Ovary (tissue), 9 donors: ENCODE measurements around the gene DACH1. TPM values are rescaled to one million over a fixed set of nuclear protein-coding genes. Genes with fewer than 3 reads are reported as not detected.

Experiments used
- DNase-seq, 5 donors: peaks; one replicate each; pipeline ENCODE4 v3.0.0-alpha.2; 2019 to 2020
- H3K27ac ChIP-seq, 2 donors: fragments of 200-600 bp; one replicate each; pipeline versions ENCODE4 v1.5.1 to v1.8.0; 2019 to 2022
- H3K27me3 ChIP-seq: fragments of 200-600 bp; one replicate; pipeline ENCODE4 v1.8.0; 2022
- H3K36me3 ChIP-seq: fragments of 200-600 bp; sonication (generic); one replicate; pipeline ENCODE4 v1.5.1; 2019
- H3K4me1 ChIP-seq: one replicate; pipeline ENCODE4 v1.8.1; 2013; ENCODE audit warnings: mild to moderate bottlenecking, moderate library complexity; ENCODE audit not compliant: insufficient read depth
- H3K4me3 ChIP-seq: fragments of 200-600 bp; sonication (generic); one replicate; pipeline ENCODE4 v1.5.1; 2017
- H3K9me3 ChIP-seq, 2 donors: fragments of 200-600 bp in 1 of 2; sonication (generic) in 1 of 2; one replicate each; pipeline versions ENCODE4 v1.5.1 to v1.8.1; 2013 to 2019; ENCODE audit warnings: mild to moderate bottlenecking in 1 of 2, moderate library complexity in 1 of 2
- EP300 ChIP-seq: sonication (generic); formaldehyde crosslinking; IDR thresholded peaks from one replicate; pipeline ENCODE4 v1.6.1; 2017; ENCODE audit warnings: antibody characterized with exemption
- POLR2A ChIP-seq: fragments of 450-650 bp; IDR thresholded peaks from one replicate; pipeline ENCODE4 v1.6.1; 2017; ENCODE audit warnings: antibody characterized with exemption, mild to moderate bottlenecking, moderate library complexity
- WGBS, 3 donors: extraction: QIAGEN DNeasy Blood & Tissue Kit in 1 of 3; methylation state at CpG; one replicate each; pipeline versions ENCODE4 v1.1.5 to v1.1.7; 2013 to 2017; 5-methylcytosine and 5-hydroxymethylcytosine counted together
- intact Hi-C, 4 donors: fragments of 100-400 bp; cut with DNase I; formaldehyde crosslinking; loops; one replicate each; pipeline versions ENCODE4 v1.11.0 to v1.15.1; 2022 to 2023
- polyA plus RNA-seq, 2 donors: library from polyadenylated mRNA; stranded (reverse); fragments of 200-250 nt in 1 of 2; fragments of 350-450 nt in 1 of 2; fragmentation: Illumina TruSeq in 1 of 2; extraction: RNeasy Lipid Tissue Mini Kit (QIAGEN cat#74804) in 1 of 2; gene quantifications; one replicate each; pipeline ENCODE4 v1.2.3, GENCODE V29; 2013 to 2014
- total RNA-seq, 7 donors: library from RNA; depleted of rRNA in 2 of 7; stranded (reverse); fragments of >200 nt in 2 of 7; fragmentation: NEBNext Ultra II Directional in 3 of 7; extraction: Animal tissue kit (Norgen Biotek cat#: 25700) in 3 of 7; gene quantifications; one replicate each; pipeline versions ENCODE4 v1.1.0 to v1.2.4, GENCODE V29; 2016 to 2023
- TF ChIP-seq, protein P1 (sequence below), 3 donors: fragments of 450-650 bp in 2 of 3; fragments of 200-600 bp in 1 of 3; IDR thresholded peaks; one replicate each; pipeline versions ENCODE4 v1.5.1 to v1.8.0; 2016 to 2022; ENCODE audit warnings: antibody characterized with exemption in 3 of 3, mild to moderate bottlenecking in 1 of 3
- donor health status: DM: no; HTN: no; CAD: no; lungs with moderate emphysema.
- donor health status: DM: no; HTN: no; CAD: no.
- donor health status: Bipolar disorder and iron deficiency.
- donor health status: DM: yes; HTN: yes; CAD: no.
- donor health status: DM: no; HTN: no; CAD: no.
- donor health status: DM: yes; HTN: yes; CAD: no.

Gene DACH1
- total and polyA plus RNA-seq, 9 donors: 0.91 to 3.2 (median 1.7) TPM

DNA sequence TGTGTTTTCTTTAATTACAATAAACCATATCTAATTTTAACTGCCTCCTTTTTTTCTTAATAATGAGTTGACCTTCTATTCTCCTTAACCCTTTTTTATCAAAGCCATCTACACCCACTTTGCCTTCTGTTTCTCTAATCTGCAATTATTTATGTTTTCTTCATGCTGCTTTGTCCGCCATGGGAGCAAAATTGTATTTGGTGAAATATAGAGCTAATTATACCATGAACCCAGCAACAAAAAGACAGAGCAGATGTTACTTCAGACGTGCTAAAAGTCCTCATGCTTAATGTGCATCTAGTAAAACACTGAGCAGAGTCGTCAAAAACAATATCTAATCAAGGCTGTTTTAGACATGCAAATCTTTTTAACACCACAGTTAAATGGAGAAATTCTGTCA lies 264.7 kb downstream of the DACH1 start:
- DNase-seq: no peak
- Histone ChIP-seq H3K27me3 (no peaks in the 10 kb centered on the region), H3K36me3 (no peaks in the 10 kb centered on the region), H3K4me3 (no peak overlapping the region), H3K4me1 (no peaks in the 10 kb centered on the region), H3K9me3 (no peaks in the 10 kb centered on the region), H3K27ac (no peak overlapping the region)
- TF ChIP-seq, protein P1, sequence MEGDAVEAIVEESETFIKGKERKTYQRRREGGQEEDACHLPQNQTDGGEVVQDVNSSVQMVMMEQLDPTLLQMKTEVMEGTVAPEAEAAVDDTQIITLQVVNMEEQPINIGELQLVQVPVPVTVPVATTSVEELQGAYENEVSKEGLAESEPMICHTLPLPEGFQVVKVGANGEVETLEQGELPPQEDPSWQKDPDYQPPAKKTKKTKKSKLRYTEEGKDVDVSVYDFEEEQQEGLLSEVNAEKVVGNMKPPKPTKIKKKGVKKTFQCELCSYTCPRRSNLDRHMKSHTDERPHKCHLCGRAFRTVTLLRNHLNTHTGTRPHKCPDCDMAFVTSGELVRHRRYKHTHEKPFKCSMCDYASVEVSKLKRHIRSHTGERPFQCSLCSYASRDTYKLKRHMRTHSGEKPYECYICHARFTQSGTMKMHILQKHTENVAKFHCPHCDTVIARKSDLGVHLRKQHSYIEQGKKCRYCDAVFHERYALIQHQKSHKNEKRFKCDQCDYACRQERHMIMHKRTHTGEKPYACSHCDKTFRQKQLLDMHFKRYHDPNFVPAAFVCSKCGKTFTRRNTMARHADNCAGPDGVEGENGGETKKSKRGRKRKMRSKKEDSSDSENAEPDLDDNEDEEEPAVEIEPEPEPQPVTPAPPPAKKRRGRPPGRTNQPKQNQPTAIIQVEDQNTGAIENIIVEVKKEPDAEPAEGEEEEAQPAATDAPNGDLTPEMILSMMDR (IDR thresholded peaks at IDR 0.05): no peak
- no peak for TF ChIP-seq POLR2A
- no peak for TF ChIP-seq EP300
- 46 to 59% (median 52%) methylated on average over 3 of the region's 3 CpGs for WGBS, 3 donors
- intact Hi-C loops: no loop called here

DNA sequence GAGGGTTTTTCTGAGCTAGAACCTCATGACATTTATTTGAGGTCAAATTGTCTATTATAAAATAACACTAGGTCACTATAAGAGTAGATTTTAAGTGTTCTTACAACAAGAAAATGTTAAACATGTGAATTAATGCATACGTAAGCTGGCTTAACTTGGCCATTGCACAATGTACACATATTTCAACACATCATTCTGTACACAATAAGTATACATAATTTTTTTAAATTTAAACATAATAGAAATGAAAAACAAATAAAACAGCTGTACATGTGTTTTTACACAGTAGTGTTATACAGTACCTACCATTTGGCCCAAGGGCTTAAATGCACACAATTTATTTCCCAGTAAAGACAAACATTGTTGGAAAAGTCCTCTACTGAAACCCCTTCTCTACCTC lies 269.9 kb downstream of the DACH1 start:
- no peak for TF ChIP-seq EP300
- TF ChIP-seq, protein P1 (IDR thresholded peaks at IDR 0.05): no peak
- no peak for TF ChIP-seq POLR2A
- Histone ChIP-seq H3K36me3 (no peaks in the 10 kb centered on the region), H3K27me3 (no peaks in the 10 kb centered on the region), H3K9me3 (no peaks in the 10 kb centered on the region), H3K27ac (no peak overlapping the region), H3K4me3 (no peak overlapping the region), H3K4me1 (no peaks in the 10 kb centered on the region)
- intact Hi-C loops: no loop called here
- no peak for DNase-seq
- WGBS, 3 donors: 90 to 97% (median 90%) methylated on average over 1 of the region's 1 CpG

DNA sequence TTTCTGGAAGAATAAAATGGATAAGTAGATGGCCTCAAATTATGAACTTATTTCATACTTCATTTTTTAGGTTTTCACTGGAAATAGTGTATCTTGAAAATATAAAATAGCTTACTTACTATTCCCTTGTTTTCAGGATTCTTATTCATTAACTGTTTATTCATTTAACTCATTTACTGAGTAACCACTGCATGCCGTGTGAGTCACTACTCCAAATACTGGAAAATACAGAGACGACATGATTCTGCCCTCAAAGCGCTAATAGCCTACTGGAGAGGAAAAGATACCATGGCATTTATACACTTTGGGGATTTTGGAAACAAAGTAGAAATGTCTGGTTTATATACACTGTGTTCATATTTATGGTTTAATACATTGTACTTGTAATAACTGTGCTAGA lies 270.9 kb downstream of the DACH1 start:
- Histone ChIP-seq H3K4me1 (no peaks in the 10 kb centered on the region), H3K27me3 (no peaks in the 10 kb centered on the region), H3K4me3 (no peak overlapping the region), H3K9me3 (no peaks in the 10 kb centered on the region), H3K36me3 (no peaks in the 10 kb centered on the region), H3K27ac (no peak overlapping the region)
- WGBS, 3 donors: 95 to 96% (median 96%) methylated on average over 3 of the region's 3 CpGs
- DNase-seq: no peak
- intact Hi-C loops: no loop called here
- no peak for TF ChIP-seq EP300
- no peak for TF ChIP-seq POLR2A
- TF ChIP-seq, protein P1 (IDR thresholded peaks at IDR 0.05): no peak

DNA sequence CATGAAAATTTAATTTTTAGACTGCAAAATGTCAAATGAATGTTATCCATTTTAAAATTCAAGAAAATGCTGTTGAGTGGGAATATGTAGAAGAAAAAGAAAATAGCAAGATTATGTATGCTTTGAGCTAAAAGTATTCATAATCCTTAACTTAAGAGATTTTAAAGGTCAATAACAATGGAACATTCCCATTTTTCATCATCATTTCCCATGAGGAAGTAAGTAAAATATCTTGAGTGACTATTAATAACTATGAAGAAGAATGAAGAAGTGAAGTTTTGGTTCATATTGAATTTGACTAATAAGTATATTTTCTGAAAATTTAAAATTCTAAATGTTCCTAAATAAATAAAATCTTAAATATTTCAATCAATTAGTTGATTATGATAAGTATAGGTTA lies 273.4 kb downstream of the DACH1 start:
- Histone ChIP-seq H3K4me3 (no peak overlapping the region), H3K36me3 (no peaks in the 10 kb centered on the region), H3K27me3 (no peaks in the 10 kb centered on the region), H3K4me1 (no peaks in the 10 kb centered on the region), H3K9me3 (no peaks in the 10 kb centered on the region), H3K27ac (no peak overlapping the region)
- TF ChIP-seq, protein P1 (IDR thresholded peaks at IDR 0.05): no peak
- TF ChIP-seq EP300: no peak
- TF ChIP-seq POLR2A: no peak
- intact Hi-C loops: no loop called here
- no peak for DNase-seq

DNA sequence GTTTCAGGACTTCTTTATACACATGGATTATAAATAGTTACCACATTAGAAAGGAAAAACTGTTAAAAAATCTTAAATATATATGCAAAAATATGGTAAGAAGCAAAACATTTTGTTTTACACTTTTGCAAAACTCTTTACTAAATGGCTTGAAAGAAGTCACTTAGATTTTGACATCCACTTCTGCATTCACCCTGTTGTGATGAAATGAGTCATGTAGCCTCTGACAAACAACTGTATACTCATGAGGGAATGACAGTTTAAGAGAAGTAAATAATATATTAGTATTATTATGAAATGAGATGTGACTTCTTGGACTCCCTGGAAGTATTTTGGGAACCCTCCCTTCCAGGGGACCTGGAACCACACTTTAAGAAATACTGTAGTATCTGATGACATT lies 275.6 kb downstream of the DACH1 start:
- TF ChIP-seq POLR2A (no peak), EP300 (no peak)
- TF ChIP-seq, protein P1 (IDR thresholded peaks at IDR 0.05): no peak
- intact Hi-C loops: no loop called here
- no peaks in the 10 kb centered on the region for H3K9me3 ChIP-seq
- no peaks in the 10 kb centered on the region for H3K36me3 ChIP-seq
- no peak for DNase-seq
- no peaks in the 10 kb centered on the region for H3K27me3 ChIP-seq
- no peak overlapping the region for H3K4me3 ChIP-seq
- H3K27ac ChIP-seq: no peak overlapping the region
- H3K4me1 ChIP-seq: no peaks in the 10 kb centered on the region
